RCC 7860 (cell line): ENCODE measurements around the gene ZNRF3.

Experiments used
- DNase-seq: peaks from one replicate; pipeline ENCODE4 v3.0.0-alpha.2; 2015; ENCODE audit warnings: low spot score
- FAIRE-seq: peaks from 2 replicates; lab custom pipeline; 2012; peaks lifted over from hg19 to GRCh38; lab: Jason Lieb, UNC

Gene ZNRF3

DNA sequence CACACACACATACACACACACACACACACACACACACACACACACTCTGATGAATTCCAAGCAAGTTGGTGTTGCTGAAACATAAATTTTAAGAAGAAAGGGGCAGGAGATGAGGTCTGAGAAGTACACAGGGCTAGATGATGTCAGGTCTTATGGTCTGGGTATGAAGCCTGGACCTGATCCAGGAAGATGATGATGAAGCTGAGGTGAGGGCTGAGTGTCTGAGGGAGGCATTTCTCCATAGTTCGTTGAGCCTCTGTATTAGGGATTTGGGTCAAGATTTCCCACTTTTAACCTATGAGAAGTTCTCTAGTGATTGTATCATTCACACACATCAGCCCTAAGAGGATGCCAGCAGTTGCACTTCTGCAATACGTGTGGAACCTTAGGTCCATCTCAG lies 222.1 kb downstream of the ZNRF3 start:
- DNase-seq (no peak), FAIRE-seq (no peak)

DNA sequence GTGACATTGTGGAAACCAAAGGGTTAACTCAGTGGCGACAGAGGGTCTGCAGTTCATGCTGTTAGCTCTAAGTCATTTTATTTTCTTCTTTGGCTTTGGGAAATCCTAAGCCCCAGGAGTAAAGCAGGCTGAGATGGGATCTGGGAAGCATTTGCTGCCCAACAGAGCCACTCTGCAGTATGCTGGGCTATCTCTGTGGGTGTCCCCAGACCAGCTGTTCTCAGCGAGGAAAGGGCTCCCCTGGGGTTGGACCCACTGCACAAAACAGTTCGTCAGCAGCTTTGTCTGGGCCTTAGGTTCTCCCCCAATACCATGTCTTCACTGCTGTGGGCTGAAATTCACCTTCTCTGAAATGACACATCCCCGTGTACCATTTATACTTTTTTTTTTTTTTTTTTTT lies 223.5 kb downstream of the ZNRF3 start:
- FAIRE-seq, result no peak
- no peak for DNase-seq
